HCT116 (cell line): ENCODE measurements around the gene LIG3.

ENCODE experiments used
- CEBPB ChIP-seq: IDR thresholded peaks from 2 replicates; pipeline ENCODE4 v1.6.1; 2012; ENCODE audit warnings: low read depth
- CTCF ChIP-seq, 3 experiments: fragments of 200-600 bp in 1 of 3; sonication (generic) in 1 of 3; IDR thresholded peaks in 2 of 3; conservative IDR thresholded peaks in 1 of 3; 2 replicates each; pipeline ENCODE4 v1.5.1; 2012 to 2017; ENCODE audit warnings: low read depth in 2 of 3, low read length in 2 of 3, antibody characterized with exemption in 1 of 3, borderline replicate concordance in 1 of 3, control low read depth in 1 of 3, mild to moderate bottlenecking in 1 of 3, mixed read lengths in 1 of 3, mixed run types in 1 of 3, moderate library complexity in 1 of 3; ENCODE audit not compliant: insufficient read depth in 1 of 3
- EZH2 ChIP-seq: fragments of 200-600 bp; sonication (generic); IDR thresholded peaks from 2 replicates; pipeline ENCODE4 v1.6.1; 2017; ENCODE audit warnings: antibody characterized with exemption, mixed run types
- EZH2phosphoT487 ChIP-seq: fragments of 200-600 bp; IDR thresholded peaks from 2 replicates; pipeline ENCODE4 v1.6.1; 2018; ENCODE audit warnings: antibody characterized with exemption, borderline replicate concordance
- POLR2A ChIP-seq: IDR thresholded peaks from 2 replicates; pipeline ENCODE4 v1.7.0; 2011; ENCODE audit warnings: borderline replicate concordance; ENCODE audit not compliant: insufficient read depth, insufficient read length; ENCODE audit errors: extremely low read depth
- RAD21 ChIP-seq: IDR thresholded peaks from 2 replicates; pipeline ENCODE4 v1.6.1; 2012; ENCODE audit warnings: low read depth, mild to moderate bottlenecking
- SIN3A ChIP-seq: IDR thresholded peaks from 2 replicates; pipeline ENCODE4 v1.6.1; 2012; ENCODE audit warnings: low read depth
- SP1 ChIP-seq: IDR thresholded peaks from 2 replicates; pipeline ENCODE4 v1.6.1; 2012; ENCODE audit warnings: low read depth
- YY1 ChIP-seq: IDR thresholded peaks from 2 replicates; pipeline ENCODE4 v1.6.1; 2011; ENCODE audit warnings: low read length, low read depth, moderate library complexity, mild to moderate bottlenecking; ENCODE audit not compliant: insufficient replicate concordance; ENCODE audit errors: extremely low read depth
- TF ChIP-seq, protein P1 (sequence below): IDR thresholded peaks from 2 replicates; pipeline ENCODE4 v1.6.1; 2012
- TF ChIP-seq, protein P2 (sequence below): IDR thresholded peaks from 2 replicates; pipeline ENCODE4 v1.6.1; 2011; ENCODE audit warnings: mild to moderate bottlenecking, low read length, moderate library complexity; ENCODE audit not compliant: insufficient replicate concordance; ENCODE audit errors: extremely low read depth
- TF ChIP-seq, protein P3 (sequence below): IDR thresholded peaks from 2 replicates; pipeline ENCODE4 v1.6.1; 2012; ENCODE audit warnings: low read depth

GRCh38 chr17:35006961-35007360 lies 26.6 kb downstream of the LIG3 start:
- TF ChIP-seq CTCF (IDR thresholded peaks at IDR 0.05 in 2 of 3, conservative IDR thresholded peaks at IDR 0.05 in 1 of 3; ENCODE audit: borderline replicate concordance in 1 of 3, insufficient read depth in 1 of 3, low read depth in 2 of 3, low read length in 2 of 3) (no peak), YY1 (no peak), RAD21 (no peak), EZH2 (no peak), POLR2A (no peak), CEBPB (no peak), SIN3A (no peak), EZH2phosphoT487 (no peak), SP1 (no peak)
- TF ChIP-seq, protein P1, sequence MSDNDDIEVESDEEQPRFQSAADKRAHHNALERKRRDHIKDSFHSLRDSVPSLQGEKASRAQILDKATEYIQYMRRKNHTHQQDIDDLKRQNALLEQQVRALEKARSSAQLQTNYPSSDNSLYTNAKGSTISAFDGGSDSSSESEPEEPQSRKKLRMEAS, result no peak
- TF ChIP-seq, protein P2, sequence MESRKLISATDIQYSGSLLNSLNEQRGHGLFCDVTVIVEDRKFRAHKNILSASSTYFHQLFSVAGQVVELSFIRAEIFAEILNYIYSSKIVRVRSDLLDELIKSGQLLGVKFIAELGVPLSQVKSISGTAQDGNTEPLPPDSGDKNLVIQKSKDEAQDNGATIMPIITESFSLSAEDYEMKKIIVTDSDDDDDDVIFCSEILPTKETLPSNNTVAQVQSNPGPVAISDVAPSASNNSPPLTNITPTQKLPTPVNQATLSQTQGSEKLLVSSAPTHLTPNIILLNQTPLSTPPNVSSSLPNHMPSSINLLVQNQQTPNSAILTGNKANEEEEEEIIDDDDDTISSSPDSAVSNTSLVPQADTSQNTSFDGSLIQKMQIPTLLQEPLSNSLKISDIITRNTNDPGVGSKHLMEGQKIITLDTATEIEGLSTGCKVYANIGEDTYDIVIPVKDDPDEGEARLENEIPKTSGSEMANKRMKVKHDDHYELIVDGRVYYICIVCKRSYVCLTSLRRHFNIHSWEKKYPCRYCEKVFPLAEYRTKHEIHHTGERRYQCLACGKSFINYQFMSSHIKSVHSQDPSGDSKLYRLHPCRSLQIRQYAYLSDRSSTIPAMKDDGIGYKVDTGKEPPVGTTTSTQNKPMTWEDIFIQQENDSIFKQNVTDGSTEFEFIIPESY, result no peak
- TF ChIP-seq, protein P3, sequence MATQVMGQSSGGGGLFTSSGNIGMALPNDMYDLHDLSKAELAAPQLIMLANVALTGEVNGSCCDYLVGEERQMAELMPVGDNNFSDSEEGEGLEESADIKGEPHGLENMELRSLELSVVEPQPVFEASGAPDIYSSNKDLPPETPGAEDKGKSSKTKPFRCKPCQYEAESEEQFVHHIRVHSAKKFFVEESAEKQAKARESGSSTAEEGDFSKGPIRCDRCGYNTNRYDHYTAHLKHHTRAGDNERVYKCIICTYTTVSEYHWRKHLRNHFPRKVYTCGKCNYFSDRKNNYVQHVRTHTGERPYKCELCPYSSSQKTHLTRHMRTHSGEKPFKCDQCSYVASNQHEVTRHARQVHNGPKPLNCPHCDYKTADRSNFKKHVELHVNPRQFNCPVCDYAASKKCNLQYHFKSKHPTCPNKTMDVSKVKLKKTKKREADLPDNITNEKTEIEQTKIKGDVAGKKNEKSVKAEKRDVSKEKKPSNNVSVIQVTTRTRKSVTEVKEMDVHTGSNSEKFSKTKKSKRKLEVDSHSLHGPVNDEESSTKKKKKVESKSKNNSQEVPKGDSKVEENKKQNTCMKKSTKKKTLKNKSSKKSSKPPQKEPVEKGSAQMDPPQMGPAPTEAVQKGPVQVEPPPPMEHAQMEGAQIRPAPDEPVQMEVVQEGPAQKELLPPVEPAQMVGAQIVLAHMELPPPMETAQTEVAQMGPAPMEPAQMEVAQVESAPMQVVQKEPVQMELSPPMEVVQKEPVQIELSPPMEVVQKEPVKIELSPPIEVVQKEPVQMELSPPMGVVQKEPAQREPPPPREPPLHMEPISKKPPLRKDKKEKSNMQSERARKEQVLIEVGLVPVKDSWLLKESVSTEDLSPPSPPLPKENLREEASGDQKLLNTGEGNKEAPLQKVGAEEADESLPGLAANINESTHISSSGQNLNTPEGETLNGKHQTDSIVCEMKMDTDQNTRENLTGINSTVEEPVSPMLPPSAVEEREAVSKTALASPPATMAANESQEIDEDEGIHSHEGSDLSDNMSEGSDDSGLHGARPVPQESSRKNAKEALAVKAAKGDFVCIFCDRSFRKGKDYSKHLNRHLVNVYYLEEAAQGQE, result no peak
